ENCODE results near the gene FAM78B.
A peak's percentile ranks its signal among the peaks of the same experiment; 100 is the strongest.

Gene FAM78B

DNA sequence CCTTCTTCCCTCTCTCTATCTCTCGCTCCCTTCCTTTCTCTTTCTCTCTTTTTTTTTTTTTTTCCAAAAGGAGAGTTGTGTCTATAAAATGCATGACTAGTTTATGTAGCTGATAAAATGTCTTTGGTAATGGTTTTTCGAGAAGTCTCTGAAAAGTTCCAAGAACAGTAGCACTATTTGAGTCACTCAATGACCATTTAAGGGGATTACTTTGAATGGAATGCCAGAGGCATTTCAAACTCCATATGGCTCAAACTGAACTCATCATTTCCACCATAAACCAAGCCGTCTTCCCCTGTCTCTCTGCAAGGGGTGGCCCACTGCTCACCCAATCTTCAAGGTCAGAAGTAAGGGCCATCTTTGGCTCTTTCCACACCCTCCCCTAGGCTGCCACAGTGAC is 93.3 kb downstream of the FAM78B start:
- H3K4ac ChIP-seq (ENCODE audit: low read length): no peak overlapping the region
- H4K8ac ChIP-seq (ENCODE audit: low read depth, low read length): no peak overlapping the region
- no peak overlapping the region for H3K9ac ChIP-seq (ENCODE audit: low read depth, low read length, poor library complexity)
- no peak overlapping the region for H2AFZ ChIP-seq (ENCODE audit: low read length)
- H3K9me3 ChIP-seq (replicated peaks in 1 of 2; ENCODE audit: control insufficient read depth in 2 of 2, insufficient read depth in 1 of 2, low read depth in 1 of 2, low read length in 2 of 2): no peaks in the 10 kb centered on the region
- H3K14ac ChIP-seq (ENCODE audit: low read length): no peak overlapping the region
- no peaks in the 10 kb centered on the region for H3K27me3 ChIP-seq (ENCODE audit: control insufficient read depth in 3 of 3, insufficient read depth in 3 of 3, low read depth in 1 of 3, low read length in 3 of 3)
- H3K23ac ChIP-seq (ENCODE audit: low read depth, low read length, poor library complexity): no peak overlapping the region
- no peak overlapping the region for H3K4me3 ChIP-seq (ENCODE audit: low read length in 2 of 2)
- no CpG with 5 or more reads among the region's 3 CpGs for WGBS, 2 donors (ENCODE audit: extremely low coverage in 2 of 2, insufficient read length in 2 of 2, insufficient replicate concordance in 1 of 2)
- H3K79me1 ChIP-seq (ENCODE audit: low read depth, low read length): no peaks in the 10 kb centered on the region
- H2BK15ac ChIP-seq (ENCODE audit: low read length): no peak overlapping the region
- no peak overlapping the region for H2BK5ac ChIP-seq (ENCODE audit: low read length)
- no peak overlapping the region for H2BK12ac ChIP-seq (ENCODE audit: low read length)
- DNase-seq (ENCODE audit: low spot score): no peak
- H2AK5ac ChIP-seq (ENCODE audit: low read depth, low read length): no peak overlapping the region
- no peaks in the 10 kb centered on the region for H3K36me3 ChIP-seq (replicated peaks in 1 of 2; ENCODE audit: control insufficient read depth in 2 of 2, insufficient read depth in 2 of 2, low read length in 2 of 2)
- H2BK120ac ChIP-seq (ENCODE audit: low read depth, low read length): no peak overlapping the region
- no peak overlapping the region for H3K18ac ChIP-seq (ENCODE audit: low read length)
- H3K27ac ChIP-seq (replicated peaks; ENCODE audit: low read length): no peak overlapping the region
- H3K4me2 ChIP-seq (ENCODE audit: insufficient read depth, low read length, poor library complexity, severe bottlenecking): no peak overlapping the region
- no peak overlapping the region for H4K91ac ChIP-seq (ENCODE audit: low read depth, low read length, poor library complexity)
- H3K4me1 ChIP-seq (ENCODE audit: control insufficient read depth in 2 of 2, insufficient read depth in 1 of 2, low read depth in 1 of 2, low read length in 2 of 2): no peaks in the 10 kb centered on the region

DNA sequence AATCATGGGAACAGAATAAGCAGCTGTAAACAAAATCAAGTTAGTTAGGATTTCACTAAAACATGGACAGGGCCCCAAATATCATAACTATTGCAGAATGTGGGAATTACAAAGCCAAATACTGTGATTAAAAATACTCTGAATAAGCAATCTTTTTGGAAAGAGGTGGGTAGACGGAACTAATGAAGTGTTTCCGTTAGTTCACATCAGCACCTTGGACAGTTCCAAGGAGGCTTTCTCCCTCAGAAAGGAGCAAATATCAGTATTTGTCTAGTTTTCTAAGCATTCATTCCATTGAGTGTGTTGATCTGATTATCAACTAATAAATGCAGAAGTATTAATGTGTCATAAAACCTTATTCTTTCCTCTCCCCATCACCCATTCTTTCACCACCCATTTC is 97.4 kb downstream of the FAM78B start:
- H3K18ac ChIP-seq (ENCODE audit: low read length): no peak overlapping the region
- H2BK5ac ChIP-seq (ENCODE audit: low read length): no peak overlapping the region
- no peak overlapping the region for H2BK12ac ChIP-seq (ENCODE audit: low read length)
- H4K8ac ChIP-seq (ENCODE audit: low read depth, low read length): no peak overlapping the region
- no peak overlapping the region for H2BK120ac ChIP-seq (ENCODE audit: low read depth, low read length)
- H3K4ac ChIP-seq (ENCODE audit: low read length): no peak overlapping the region
- H2BK15ac ChIP-seq (ENCODE audit: low read length): no peak overlapping the region
- no CpG with 5 or more reads among the region's 2 CpGs for WGBS, 2 donors (ENCODE audit: extremely low coverage in 2 of 2, insufficient read length in 2 of 2, insufficient replicate concordance in 1 of 2)
- peak; percentile 52 for DNase-seq (ENCODE audit: low spot score)
- peaks cover 0 to 2% of the 10 kb centered on the region in 2 donors for H3K4me1 ChIP-seq (ENCODE audit: control insufficient read depth in 2 of 2, insufficient read depth in 1 of 2, low read depth in 1 of 2, low read length in 2 of 2)
- H3K14ac ChIP-seq (ENCODE audit: low read length): no peak overlapping the region
- no peak overlapping the region for H2AK5ac ChIP-seq (ENCODE audit: low read depth, low read length)
- no peak overlapping the region for H3K27ac ChIP-seq (replicated peaks; ENCODE audit: low read length)
- H3K4me2 ChIP-seq (ENCODE audit: insufficient read depth, low read length, poor library complexity, severe bottlenecking): no peak overlapping the region
- H3K9ac ChIP-seq (ENCODE audit: low read depth, low read length, poor library complexity): no peak overlapping the region
- H3K79me1 ChIP-seq (ENCODE audit: low read depth, low read length): no peaks in the 10 kb centered on the region
- H4K91ac ChIP-seq (ENCODE audit: low read depth, low read length, poor library complexity): no peak overlapping the region
- no peaks in the 10 kb centered on the region for H3K36me3 ChIP-seq (replicated peaks in 1 of 2; ENCODE audit: control insufficient read depth in 2 of 2, insufficient read depth in 2 of 2, low read length in 2 of 2)
- no peaks in the 10 kb centered on the region for H3K9me3 ChIP-seq (replicated peaks in 1 of 2; ENCODE audit: control insufficient read depth in 2 of 2, insufficient read depth in 1 of 2, low read depth in 1 of 2, low read length in 2 of 2)
- H2AFZ ChIP-seq (ENCODE audit: low read length): no peak overlapping the region
- H3K23ac ChIP-seq (ENCODE audit: low read depth, low read length, poor library complexity): no peak overlapping the region
- no peak overlapping the region for H3K4me3 ChIP-seq (ENCODE audit: low read length in 2 of 2)
- H3K27me3 ChIP-seq (ENCODE audit: control insufficient read depth in 3 of 3, insufficient read depth in 3 of 3, low read depth in 1 of 3, low read length in 3 of 3): no peaks in the 10 kb centered on the region

DNA sequence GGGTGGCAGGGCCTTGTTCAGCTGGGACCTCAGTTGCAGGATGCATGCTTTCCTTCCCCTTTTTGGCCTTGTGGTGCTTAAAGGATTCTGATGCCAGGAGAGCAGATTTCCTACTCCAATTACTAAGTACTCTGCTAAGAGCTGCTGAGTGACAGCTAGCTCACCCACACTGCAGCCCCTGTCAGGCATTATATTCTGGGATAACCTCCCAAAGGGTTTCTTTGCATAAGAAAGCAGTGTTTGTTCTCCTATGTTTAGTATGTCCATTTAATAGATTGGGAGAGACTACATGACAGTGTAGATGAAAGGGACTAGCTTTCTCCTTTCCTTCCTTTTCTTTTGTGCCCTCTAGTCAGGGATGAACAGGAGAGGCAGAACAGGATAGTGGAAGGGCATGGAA is 100.7 kb downstream of the FAM78B start:
- peaks cover 0 to 2% of the 10 kb centered on the region in 2 donors for H3K4me1 ChIP-seq (ENCODE audit: control insufficient read depth in 2 of 2, insufficient read depth in 1 of 2, low read depth in 1 of 2, low read length in 2 of 2)
- no peak for DNase-seq (ENCODE audit: low spot score)
- no peak overlapping the region for H2AFZ ChIP-seq (ENCODE audit: low read length)
- H3K4me2 ChIP-seq (ENCODE audit: insufficient read depth, low read length, poor library complexity, severe bottlenecking): no peak overlapping the region
- no peak overlapping the region for H3K14ac ChIP-seq (ENCODE audit: low read length)
- no peak overlapping the region for H3K9ac ChIP-seq (ENCODE audit: low read depth, low read length, poor library complexity)
- H3K79me1 ChIP-seq (ENCODE audit: low read depth, low read length): no peaks in the 10 kb centered on the region
- no peak overlapping the region for H2AK5ac ChIP-seq (ENCODE audit: low read depth, low read length)
- H3K4me3 ChIP-seq (ENCODE audit: low read length in 2 of 2): no peak overlapping the region
- H4K91ac ChIP-seq (ENCODE audit: low read depth, low read length, poor library complexity): no peak overlapping the region
- H3K27me3 ChIP-seq (ENCODE audit: control insufficient read depth in 3 of 3, insufficient read depth in 3 of 3, low read depth in 1 of 3, low read length in 3 of 3): no peaks in the 10 kb centered on the region
- no peak overlapping the region for H2BK120ac ChIP-seq (ENCODE audit: low read depth, low read length)
- H3K4ac ChIP-seq (ENCODE audit: low read length): no peak overlapping the region
- no peak overlapping the region for H2BK15ac ChIP-seq (ENCODE audit: low read length)
- H3K9me3 ChIP-seq (replicated peaks in 1 of 2; ENCODE audit: control insufficient read depth in 2 of 2, insufficient read depth in 1 of 2, low read depth in 1 of 2, low read length in 2 of 2): no peaks in the 10 kb centered on the region
- no peak overlapping the region for H3K27ac ChIP-seq (replicated peaks; ENCODE audit: low read length)
- H2BK5ac ChIP-seq (ENCODE audit: low read length): no peak overlapping the region
- H3K23ac ChIP-seq (ENCODE audit: low read depth, low read length, poor library complexity): no peak overlapping the region
- H2BK12ac ChIP-seq (ENCODE audit: low read length): no peak overlapping the region
- H3K18ac ChIP-seq (ENCODE audit: low read length): no peak overlapping the region
- H3K36me3 ChIP-seq (replicated peaks in 1 of 2; ENCODE audit: control insufficient read depth in 2 of 2, insufficient read depth in 2 of 2, low read length in 2 of 2): no peaks in the 10 kb centered on the region
- no peak overlapping the region for H4K8ac ChIP-seq (ENCODE audit: low read depth, low read length)

DNA sequence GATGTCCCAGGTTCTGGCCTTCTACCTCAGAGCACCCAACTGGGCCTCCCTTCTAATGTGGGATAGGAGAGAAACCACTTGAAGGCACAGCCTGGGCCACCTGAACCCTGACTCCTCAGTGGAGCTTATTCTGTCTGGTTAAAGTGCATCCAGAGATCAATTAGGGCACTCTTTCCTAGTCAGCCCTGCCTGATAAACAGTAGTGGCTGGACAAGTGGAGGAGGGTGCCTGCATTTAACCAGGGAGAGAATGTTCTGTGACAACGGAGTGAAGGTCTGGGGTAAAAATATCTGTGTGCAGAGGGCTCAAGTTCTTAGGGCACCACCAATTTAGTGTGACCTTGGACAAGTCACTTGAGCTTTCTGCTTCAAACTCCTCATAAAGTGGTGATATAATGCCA is 101.8 kb downstream of the FAM78B start:
- peaks cover 0 to 2% of the 10 kb centered on the region in 2 donors for H3K4me1 ChIP-seq (ENCODE audit: control insufficient read depth in 2 of 2, insufficient read depth in 1 of 2, low read depth in 1 of 2, low read length in 2 of 2)
- H3K9ac ChIP-seq (ENCODE audit: low read depth, low read length, poor library complexity): no peak overlapping the region
- no peak overlapping the region for H3K18ac ChIP-seq (ENCODE audit: low read length)
- DNase-seq (ENCODE audit: low spot score): no peak
- no peaks in the 10 kb centered on the region for H3K27me3 ChIP-seq (ENCODE audit: control insufficient read depth in 3 of 3, insufficient read depth in 3 of 3, low read depth in 1 of 3, low read length in 3 of 3)
- no peak overlapping the region for H4K91ac ChIP-seq (ENCODE audit: low read depth, low read length, poor library complexity)
- H3K4me2 ChIP-seq (ENCODE audit: insufficient read depth, low read length, poor library complexity, severe bottlenecking): no peak overlapping the region
- H3K79me1 ChIP-seq (ENCODE audit: low read depth, low read length): no peaks in the 10 kb centered on the region
- no peak overlapping the region for H3K4ac ChIP-seq (ENCODE audit: low read length)
- H2BK12ac ChIP-seq (ENCODE audit: low read length): no peak overlapping the region
- no peak overlapping the region for H3K27ac ChIP-seq (replicated peaks; ENCODE audit: low read length)
- no peaks in the 10 kb centered on the region for H3K9me3 ChIP-seq (replicated peaks in 1 of 2; ENCODE audit: control insufficient read depth in 2 of 2, insufficient read depth in 1 of 2, low read depth in 1 of 2, low read length in 2 of 2)
- H3K36me3 ChIP-seq (replicated peaks in 1 of 2; ENCODE audit: control insufficient read depth in 2 of 2, insufficient read depth in 2 of 2, low read length in 2 of 2): no peaks in the 10 kb centered on the region
- H4K8ac ChIP-seq (ENCODE audit: low read depth, low read length): no peak overlapping the region
- no peak overlapping the region for H2BK15ac ChIP-seq (ENCODE audit: low read length)
- WGBS, 2 donors (ENCODE audit: extremely low coverage in 2 of 2, insufficient read length in 2 of 2, insufficient replicate concordance in 1 of 2): no CpG with 5 or more reads among the region's 1 CpG
- no peak overlapping the region for H2BK120ac ChIP-seq (ENCODE audit: low read depth, low read length)
- H2AFZ ChIP-seq (ENCODE audit: low read length): no peak overlapping the region
- H3K4me3 ChIP-seq (ENCODE audit: low read length in 2 of 2): no peak overlapping the region
- H2AK5ac ChIP-seq (ENCODE audit: low read depth, low read length): no peak overlapping the region
- no peak overlapping the region for H2BK5ac ChIP-seq (ENCODE audit: low read length)
- no peak overlapping the region for H3K23ac ChIP-seq (ENCODE audit: low read depth, low read length, poor library complexity)
- H3K14ac ChIP-seq (ENCODE audit: low read length): no peak overlapping the region

Data from neuronal stem cell (in vitro differentiated cells).